ENCODE results near the gene C13orf46.

GRCh38 chr13:113916330-113916815 is 57.5 kb downstream of the C13orf46 start:
- TF ChIP-seq, protein P1, sequence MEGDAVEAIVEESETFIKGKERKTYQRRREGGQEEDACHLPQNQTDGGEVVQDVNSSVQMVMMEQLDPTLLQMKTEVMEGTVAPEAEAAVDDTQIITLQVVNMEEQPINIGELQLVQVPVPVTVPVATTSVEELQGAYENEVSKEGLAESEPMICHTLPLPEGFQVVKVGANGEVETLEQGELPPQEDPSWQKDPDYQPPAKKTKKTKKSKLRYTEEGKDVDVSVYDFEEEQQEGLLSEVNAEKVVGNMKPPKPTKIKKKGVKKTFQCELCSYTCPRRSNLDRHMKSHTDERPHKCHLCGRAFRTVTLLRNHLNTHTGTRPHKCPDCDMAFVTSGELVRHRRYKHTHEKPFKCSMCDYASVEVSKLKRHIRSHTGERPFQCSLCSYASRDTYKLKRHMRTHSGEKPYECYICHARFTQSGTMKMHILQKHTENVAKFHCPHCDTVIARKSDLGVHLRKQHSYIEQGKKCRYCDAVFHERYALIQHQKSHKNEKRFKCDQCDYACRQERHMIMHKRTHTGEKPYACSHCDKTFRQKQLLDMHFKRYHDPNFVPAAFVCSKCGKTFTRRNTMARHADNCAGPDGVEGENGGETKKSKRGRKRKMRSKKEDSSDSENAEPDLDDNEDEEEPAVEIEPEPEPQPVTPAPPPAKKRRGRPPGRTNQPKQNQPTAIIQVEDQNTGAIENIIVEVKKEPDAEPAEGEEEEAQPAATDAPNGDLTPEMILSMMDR (IDR thresholded peaks at IDR 0.05; ENCODE audit: insufficient read depth, low read length): no peak
- TF ChIP-seq, protein P2, sequence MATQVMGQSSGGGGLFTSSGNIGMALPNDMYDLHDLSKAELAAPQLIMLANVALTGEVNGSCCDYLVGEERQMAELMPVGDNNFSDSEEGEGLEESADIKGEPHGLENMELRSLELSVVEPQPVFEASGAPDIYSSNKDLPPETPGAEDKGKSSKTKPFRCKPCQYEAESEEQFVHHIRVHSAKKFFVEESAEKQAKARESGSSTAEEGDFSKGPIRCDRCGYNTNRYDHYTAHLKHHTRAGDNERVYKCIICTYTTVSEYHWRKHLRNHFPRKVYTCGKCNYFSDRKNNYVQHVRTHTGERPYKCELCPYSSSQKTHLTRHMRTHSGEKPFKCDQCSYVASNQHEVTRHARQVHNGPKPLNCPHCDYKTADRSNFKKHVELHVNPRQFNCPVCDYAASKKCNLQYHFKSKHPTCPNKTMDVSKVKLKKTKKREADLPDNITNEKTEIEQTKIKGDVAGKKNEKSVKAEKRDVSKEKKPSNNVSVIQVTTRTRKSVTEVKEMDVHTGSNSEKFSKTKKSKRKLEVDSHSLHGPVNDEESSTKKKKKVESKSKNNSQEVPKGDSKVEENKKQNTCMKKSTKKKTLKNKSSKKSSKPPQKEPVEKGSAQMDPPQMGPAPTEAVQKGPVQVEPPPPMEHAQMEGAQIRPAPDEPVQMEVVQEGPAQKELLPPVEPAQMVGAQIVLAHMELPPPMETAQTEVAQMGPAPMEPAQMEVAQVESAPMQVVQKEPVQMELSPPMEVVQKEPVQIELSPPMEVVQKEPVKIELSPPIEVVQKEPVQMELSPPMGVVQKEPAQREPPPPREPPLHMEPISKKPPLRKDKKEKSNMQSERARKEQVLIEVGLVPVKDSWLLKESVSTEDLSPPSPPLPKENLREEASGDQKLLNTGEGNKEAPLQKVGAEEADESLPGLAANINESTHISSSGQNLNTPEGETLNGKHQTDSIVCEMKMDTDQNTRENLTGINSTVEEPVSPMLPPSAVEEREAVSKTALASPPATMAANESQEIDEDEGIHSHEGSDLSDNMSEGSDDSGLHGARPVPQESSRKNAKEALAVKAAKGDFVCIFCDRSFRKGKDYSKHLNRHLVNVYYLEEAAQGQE (IDR thresholded peaks at IDR 0.05; ENCODE audit: insufficient replicate concordance, low read depth): no peak
- no peak for TF ChIP-seq SPI1 (IDR thresholded peaks at IDR 0.05; ENCODE audit: borderline replicate concordance, low read depth)

All from HL-60 (cell line).